ENCODE measurements around the gene ARHGAP42. TPM values are rescaled to one million over a fixed set of nuclear protein-coding genes. Genes with fewer than 3 reads are reported as not detected.

The ARHGAP42 gene
- total RNA-seq, 1 donor from 2014 or later: not detected

DNA sequence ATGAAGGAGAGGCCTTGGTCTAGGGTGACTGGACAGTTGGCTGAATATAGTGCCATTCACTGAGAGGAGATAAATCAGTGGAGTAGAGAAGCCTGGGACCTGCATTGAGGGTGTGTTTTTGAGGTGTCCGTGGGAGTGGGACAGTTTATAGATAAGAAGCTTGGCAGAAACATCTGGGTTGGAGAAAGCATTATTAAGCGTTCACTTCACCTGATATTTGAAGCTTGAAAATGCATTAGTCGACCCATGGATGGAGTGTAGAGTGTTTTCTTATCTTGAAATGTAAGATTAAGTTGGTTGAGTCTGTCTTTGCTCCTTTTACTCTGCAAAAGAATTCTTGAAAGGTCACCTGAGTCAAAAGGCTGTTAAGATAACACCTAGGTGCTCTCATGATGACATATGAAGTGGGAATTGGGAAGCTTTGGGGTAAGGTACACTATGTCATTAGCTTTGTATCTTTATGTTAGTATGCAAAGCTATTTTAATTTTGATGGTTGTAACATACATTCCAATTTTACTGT is 160.7 kb downstream of the ARHGAP42 start:
- no peak for DNase-seq
- Mint-ChIP-seq H3K36me3 (ENCODE audit: low read depth) (no peaks in the 10 kb centered on the region), H3K4me3 (no peak overlapping the region), H3K27ac (no peak overlapping the region), H3K4me1 (no peaks in the 10 kb centered on the region), H3K27me3 (no peaks in the 10 kb centered on the region), H3K9me3 (no peaks in the 10 kb centered on the region)
- intact Hi-C loops (cut with micrococcal nuclease): no loop called here

DNA sequence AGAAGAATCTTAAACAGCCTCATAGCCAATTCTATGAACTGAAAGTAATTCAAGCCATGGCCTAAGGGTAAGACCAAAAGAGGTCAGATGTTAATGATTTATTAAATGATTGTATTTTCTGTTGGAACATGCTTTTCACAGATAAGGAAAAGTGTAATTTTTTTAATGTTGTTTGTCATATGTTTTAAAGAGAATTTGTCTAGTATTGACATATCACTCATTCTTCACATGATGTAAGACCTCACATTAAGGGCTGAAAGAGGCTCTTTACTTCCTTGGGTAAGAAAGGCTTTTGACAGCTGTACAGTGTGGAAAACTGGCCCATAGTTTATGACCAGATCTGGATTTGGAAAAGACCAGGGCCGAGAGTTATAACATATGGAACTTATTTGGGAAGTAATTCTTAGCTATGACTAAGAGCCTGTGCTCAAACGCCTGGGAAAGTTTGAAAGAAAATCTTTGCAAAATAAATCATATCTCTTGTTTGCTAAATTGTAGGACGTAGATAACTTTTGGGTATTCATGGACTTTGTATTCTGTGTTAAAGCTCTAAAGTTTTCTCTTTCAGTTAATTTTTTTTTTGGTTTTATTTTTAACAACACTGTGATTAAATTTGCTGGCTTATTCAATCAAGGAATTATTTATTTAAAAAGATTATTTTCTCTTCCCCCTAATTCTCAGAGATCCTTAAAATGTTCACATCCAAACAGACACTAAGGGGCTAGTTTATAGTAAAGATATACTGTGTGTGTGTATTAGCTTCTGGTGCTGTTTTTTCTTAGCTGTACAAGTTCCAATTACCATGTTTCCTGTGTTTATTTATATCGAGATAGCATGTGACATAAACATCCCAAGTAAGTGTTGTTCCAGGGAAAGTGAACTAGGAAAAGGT is 162.2 kb downstream of the ARHGAP42 start:
- no peak overlapping the region for H3K27ac Mint-ChIP-seq
- no peak overlapping the region for H3K4me3 Mint-ChIP-seq
- DNase-seq: no peak
- H3K9me3 Mint-ChIP-seq: no peaks in the 10 kb centered on the region
- H3K36me3 Mint-ChIP-seq (ENCODE audit: low read depth): no peaks in the 10 kb centered on the region
- intact Hi-C loops (cut with micrococcal nuclease): no loop called here
- no peaks in the 10 kb centered on the region for H3K4me1 Mint-ChIP-seq
- H3K27me3 Mint-ChIP-seq: no peaks in the 10 kb centered on the region

DNA sequence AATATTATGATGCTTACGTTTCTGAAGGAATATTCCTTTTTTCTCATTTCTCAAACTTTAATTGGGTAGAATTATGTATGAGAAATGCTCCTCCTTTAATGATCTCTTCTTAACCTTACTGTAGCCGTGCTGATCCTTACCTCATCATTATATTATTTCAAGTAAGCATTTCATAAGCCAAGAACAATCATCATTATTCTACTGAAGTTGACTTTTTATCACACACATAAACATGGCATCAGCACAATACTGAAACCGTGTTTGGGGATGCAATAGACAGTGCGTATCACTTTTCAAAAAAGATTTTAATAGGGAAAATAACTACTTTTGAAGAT is 162.8 kb downstream of the ARHGAP42 start:
- Mint-ChIP-seq H3K36me3 (ENCODE audit: low read depth) (no peaks in the 10 kb centered on the region), H3K9me3 (no peaks in the 10 kb centered on the region), H3K4me3 (no peak overlapping the region), H3K4me1 (no peaks in the 10 kb centered on the region), H3K27me3 (no peaks in the 10 kb centered on the region), H3K27ac (no peak overlapping the region)
- DNase-seq: no peak
- intact Hi-C loops (cut with micrococcal nuclease): no loop called here

DNA sequence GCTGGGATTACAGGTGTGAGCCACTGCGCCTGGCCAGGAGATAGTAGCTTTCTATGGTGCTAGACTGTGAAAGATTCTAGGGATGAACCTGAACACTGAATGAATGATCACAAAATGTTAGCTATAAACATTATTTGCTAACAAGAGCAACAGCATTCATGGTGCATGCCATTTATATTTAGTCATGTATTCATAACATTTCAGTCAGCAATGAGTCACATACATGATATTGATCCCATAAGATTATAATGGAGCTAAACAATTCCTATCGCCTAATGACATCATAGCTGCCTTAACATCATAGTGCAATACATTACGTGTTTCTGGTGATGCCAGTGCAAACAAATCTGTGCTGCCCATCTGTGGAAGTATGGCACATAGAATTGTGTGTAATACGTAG is 164.1 kb downstream of the ARHGAP42 start:
- H3K27ac Mint-ChIP-seq: no peak overlapping the region
- no peaks in the 10 kb centered on the region for H3K36me3 Mint-ChIP-seq (ENCODE audit: low read depth)
- no peaks in the 10 kb centered on the region for H3K9me3 Mint-ChIP-seq
- no peak for DNase-seq
- H3K27me3 Mint-ChIP-seq: no peaks in the 10 kb centered on the region
- no peaks in the 10 kb centered on the region for H3K4me1 Mint-ChIP-seq
- no peak overlapping the region for H3K4me3 Mint-ChIP-seq
- intact Hi-C loops (cut with micrococcal nuclease): no loop called here

DNA sequence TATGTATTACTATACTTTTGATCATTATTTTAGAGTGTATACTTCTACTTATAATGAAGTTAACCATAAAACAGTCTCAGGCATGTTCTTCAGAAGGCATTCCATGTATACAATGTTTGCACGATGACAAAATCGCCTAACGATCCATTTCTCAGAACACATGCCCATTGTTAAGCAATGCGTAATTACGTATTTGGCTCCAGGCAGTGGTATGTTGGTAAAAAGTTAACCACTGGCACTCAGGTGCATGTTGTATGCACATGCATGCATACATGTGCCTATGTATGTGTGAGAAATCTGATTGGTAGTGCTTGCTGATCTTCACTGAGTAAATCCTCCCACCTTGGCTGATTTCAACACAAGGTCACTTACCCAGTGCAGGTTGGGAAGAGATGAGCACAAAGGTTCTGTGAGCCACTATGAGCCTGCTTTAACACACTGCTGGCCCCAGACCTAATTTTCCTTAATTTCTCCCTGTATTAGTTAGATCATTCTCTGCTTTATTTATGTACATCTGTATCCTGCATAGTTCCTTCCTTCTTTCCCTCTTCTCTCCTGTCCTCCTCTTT is 164.6 kb downstream of the ARHGAP42 start:
- Mint-ChIP-seq H3K9me3 (no peaks in the 10 kb centered on the region), H3K4me3 (no peak overlapping the region), H3K27me3 (no peaks in the 10 kb centered on the region), H3K4me1 (no peaks in the 10 kb centered on the region), H3K27ac (no peak overlapping the region), H3K36me3 (ENCODE audit: low read depth) (no peaks in the 10 kb centered on the region)
- no peak for DNase-seq
- intact Hi-C loops (cut with micrococcal nuclease): no loop called here

DNA sequence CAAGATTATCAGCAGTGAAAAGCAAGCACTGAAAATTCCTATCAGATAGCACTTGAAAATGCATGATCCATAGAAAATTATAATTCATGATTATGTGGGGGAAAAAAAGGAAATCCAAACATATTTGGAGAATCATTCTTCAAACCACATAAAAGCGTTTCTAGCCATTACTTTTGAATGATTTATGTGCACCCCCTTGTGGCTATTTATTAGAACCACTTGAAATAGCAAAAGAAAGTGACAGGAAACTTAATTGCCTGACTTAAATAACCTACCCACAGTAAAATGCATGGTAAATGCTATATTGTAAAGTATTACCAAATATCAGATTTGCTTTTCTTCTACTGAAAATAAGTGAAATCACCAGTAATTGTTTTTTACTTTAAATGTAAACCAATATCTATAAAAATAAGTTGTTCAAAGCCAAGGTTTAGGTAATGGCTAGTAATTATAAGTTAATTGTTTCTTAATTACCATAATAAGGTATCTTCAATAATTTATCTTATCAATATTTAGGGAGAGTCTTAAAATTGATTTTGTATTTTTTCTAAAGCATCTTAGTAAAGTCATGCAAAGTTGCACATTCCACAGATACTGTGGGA is 168.5 kb downstream of the ARHGAP42 start:
- Mint-ChIP-seq H3K27ac (no peak overlapping the region), H3K27me3 (no peaks in the 10 kb centered on the region), H3K4me3 (no peak overlapping the region), H3K4me1 (no peaks in the 10 kb centered on the region), H3K36me3 (ENCODE audit: low read depth) (no peaks in the 10 kb centered on the region), H3K9me3 (no peaks in the 10 kb centered on the region)
- intact Hi-C loops (cut with micrococcal nuclease): loop anchor here (5.0 kb wide), 1 partner anchor 278 kb away; no protein-coding TSS in a partner anchor
- DNase-seq: no peak

DNA sequence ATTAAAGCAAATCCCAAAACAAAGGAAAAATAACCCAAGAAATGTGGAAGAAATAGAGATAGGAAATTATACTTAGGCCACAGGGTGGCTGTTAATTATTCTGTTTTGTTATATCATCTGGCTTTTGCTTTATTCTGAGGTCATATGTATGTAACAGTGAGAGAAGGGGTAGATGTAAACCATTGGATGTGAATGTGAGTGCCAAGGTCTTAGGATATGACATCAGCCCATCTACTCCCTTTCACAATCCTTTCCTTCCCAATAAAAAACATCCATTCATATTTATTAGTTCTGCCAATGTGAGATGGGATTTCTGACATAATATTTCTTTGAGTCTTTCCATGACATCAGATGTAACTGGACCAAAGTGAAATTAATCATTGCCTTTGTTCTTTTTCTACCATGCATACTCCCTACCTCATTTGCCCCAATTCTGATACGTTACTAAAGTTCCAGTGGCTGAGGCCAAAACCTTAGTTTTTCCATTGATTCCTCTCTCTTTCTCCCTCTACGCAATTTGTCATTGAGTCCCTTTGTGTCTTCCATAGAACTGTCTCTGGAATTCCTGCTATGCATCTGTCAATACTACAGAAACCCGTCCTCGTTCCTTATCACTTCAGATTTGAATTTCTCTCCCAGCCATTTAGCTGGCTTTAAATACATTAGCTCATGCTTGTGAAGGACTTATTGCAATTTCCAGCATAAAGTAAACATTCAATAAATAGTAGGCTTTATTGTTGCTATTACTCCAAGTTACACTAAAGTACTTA is 170.3 kb downstream of the ARHGAP42 start:
- Mint-ChIP-seq H3K4me1 (no peaks in the 10 kb centered on the region), H3K9me3 (no peaks in the 10 kb centered on the region), H3K4me3 (no peak overlapping the region), H3K27me3 (no peaks in the 10 kb centered on the region), H3K36me3 (ENCODE audit: low read depth) (no peaks in the 10 kb centered on the region), H3K27ac (no peak overlapping the region)
- no peak for DNase-seq
- intact Hi-C loops (cut with micrococcal nuclease): loop anchor here (5.0 kb wide), 1 partner anchor 280 kb away; no protein-coding TSS in a partner anchor

DNA sequence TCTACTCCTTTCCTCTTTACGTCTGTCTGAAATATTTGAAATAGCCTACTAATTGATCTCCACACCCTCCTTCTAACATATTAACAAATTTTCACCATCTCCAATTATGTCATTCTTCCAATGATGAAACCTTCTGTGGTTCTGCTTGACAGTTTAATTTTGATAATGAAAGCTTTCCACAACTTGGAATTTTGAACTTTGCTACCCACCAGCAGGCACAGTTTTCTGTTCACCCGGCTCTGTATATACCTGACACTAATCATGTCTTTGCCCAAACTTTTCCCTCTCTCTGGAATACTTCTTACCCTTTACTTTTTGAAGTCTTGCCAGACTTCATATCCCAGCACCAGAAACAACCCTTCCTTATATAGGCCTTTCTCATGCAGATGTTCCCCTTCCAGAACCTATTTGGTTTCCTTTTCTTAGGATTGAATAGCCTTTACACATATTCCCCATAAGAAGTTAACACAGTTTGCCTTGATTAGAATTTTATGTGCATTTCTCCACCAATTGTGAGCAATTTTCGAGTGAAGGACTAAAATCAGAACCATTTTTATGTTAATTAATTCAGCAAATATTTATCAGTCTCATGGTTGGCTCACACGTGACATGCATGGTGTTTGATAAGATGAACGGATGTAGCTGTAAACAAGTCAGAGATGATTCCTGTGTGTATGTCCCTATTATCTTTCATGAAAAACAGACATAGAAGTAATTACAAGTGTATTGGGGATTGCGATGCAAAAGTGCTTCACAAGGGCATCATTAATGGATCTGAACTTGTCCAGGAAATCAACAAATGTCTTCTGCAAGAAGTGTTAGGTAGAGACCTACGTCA is 173.4 kb downstream of the ARHGAP42 start:
- DNase-seq: no peak
- Mint-ChIP-seq H3K4me3 (no peak overlapping the region), H3K9me3 (no peaks in the 10 kb centered on the region), H3K36me3 (ENCODE audit: low read depth) (no peaks in the 10 kb centered on the region), H3K27ac (no peak overlapping the region), H3K27me3 (no peaks in the 10 kb centered on the region), H3K4me1 (no peaks in the 10 kb centered on the region)
- intact Hi-C loops (cut with micrococcal nuclease): no loop called here

DNA sequence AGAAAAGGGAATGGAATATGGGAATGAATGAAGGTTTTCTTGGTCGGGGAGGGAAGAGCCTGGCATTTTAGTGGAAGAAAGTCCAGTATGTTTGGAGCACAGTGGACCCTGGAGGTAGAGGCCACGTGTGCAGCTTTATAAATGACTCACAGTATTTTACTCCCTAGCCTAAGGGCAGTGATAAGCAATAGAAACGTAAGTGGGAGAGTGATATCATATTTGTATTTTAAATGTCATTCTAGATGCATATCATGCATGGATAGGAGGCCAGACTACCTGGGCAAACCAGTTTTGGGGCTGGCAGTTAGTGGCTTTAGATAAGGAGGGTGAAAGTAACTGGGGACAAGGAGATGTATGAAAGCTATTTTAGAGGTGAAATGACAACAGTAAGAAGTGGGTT is 174.1 kb downstream of the ARHGAP42 start:
- DNase-seq: no peak

DNA sequence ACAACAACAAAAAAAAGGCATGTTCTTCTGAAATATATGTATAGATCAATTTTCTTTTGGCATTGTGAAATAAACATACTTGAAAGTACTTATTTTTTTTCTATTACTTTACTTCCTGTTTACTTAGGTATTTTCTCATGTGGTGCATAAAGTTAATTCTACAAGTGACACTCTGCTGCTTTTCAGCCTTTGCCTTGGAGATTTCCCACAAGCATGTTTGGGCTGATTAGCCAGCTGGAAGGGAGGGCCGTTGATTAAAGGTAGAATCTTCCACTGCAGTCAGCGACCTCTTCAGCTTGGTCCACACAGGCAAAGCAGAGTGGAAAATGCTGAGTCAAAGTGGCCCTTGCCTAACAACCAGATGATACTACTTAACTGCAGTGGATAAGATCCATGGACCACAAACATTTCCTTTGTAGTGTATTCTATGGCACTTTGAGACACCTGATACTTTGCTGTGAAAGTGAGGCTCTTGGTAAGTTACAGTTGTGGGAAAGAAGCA is 176.0 kb downstream of the ARHGAP42 start:
- Mint-ChIP-seq H3K4me3 (no peak overlapping the region), H3K27ac (no peak overlapping the region), H3K36me3 (ENCODE audit: low read depth) (no peaks in the 10 kb centered on the region), H3K9me3 (no peaks in the 10 kb centered on the region), H3K4me1 (no peaks in the 10 kb centered on the region), H3K27me3 (no peaks in the 10 kb centered on the region)
- intact Hi-C loops (cut with micrococcal nuclease): no loop called here
- DNase-seq: no peak

More for the DNA sequence above, 174.1 kb downstream of the ARHGAP42 start:
- Mint-ChIP-seq H3K27me3 (no peaks in the 10 kb centered on the region), H3K27ac (no peak overlapping the region), H3K36me3 (ENCODE audit: low read depth) (no peaks in the 10 kb centered on the region), H3K4me3 (no peak overlapping the region), H3K4me1 (no peaks in the 10 kb centered on the region), H3K9me3 (no peaks in the 10 kb centered on the region)
- intact Hi-C loops (cut with micrococcal nuclease): no loop called here

DNA sequence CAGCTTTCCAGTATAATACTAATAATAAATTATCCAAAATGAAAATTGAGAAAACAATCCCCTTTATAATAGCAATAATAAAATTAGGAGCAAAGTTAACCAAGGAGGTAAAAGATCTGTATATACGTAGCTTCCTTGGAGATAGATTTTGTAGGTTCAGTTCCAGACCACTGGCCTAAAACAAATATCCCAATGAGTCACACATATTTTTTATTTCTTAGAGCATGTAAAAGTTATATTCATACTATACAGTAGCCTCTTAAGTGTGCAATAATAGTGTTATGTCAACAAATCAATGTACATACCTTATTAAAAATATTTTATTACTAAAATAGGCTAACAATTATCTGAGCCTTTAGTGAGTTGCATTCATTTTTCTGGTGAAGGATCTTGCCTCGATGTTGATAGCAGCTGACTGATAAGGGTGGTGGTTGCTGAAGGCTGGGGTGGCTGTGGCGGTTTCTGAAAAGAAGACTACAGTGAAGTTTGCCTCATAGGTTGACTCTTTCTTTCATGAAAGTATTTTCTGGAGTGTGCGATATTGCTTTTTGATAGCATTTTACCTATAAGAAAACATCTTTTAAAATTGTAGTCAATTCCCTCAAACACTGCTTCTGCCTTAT is 178.5 kb downstream of the ARHGAP42 start:
- Mint-ChIP-seq H3K27me3 (no peaks in the 10 kb centered on the region), H3K27ac (no peak overlapping the region), H3K36me3 (ENCODE audit: low read depth) (no peaks in the 10 kb centered on the region), H3K9me3 (no peaks in the 10 kb centered on the region), H3K4me1 (no peaks in the 10 kb centered on the region), H3K4me3 (no peak overlapping the region)
- no peak for DNase-seq
- intact Hi-C loops (cut with micrococcal nuclease): no loop called here

DNA sequence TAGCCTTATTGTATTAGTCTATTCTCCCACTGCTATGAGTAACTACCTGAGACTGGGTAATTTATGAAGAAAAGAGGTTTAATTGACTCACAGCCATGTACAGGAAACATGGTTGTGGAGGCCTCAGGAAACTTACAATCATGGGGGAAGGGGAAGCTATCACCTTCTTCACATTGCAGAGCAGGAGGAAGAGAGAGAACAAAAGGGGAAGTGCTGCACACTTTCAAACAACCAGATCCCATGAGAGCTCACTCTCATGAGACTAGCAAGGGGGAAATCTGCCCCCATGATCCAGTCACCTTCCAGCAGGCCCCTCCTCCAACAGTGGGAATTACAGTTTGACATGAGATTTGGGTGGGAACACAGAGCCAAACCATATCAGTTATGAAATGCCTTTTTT is 179.4 kb downstream of the ARHGAP42 start:
- intact Hi-C loops (cut with micrococcal nuclease): no loop called here
- H3K36me3 Mint-ChIP-seq (ENCODE audit: low read depth): no peaks in the 10 kb centered on the region

More for the DNA sequence above, 179.4 kb downstream of the ARHGAP42 start:
- no peak overlapping the region for H3K27ac Mint-ChIP-seq
- H3K27me3 Mint-ChIP-seq: no peaks in the 10 kb centered on the region
- no peak overlapping the region for H3K4me3 Mint-ChIP-seq
- no peaks in the 10 kb centered on the region for H3K4me1 Mint-ChIP-seq
- DNase-seq: no peak
- no peaks in the 10 kb centered on the region for H3K9me3 Mint-ChIP-seq
